Endothelial cell of umbilical vein (primary cell): Measurements from ENCODE around the gene CLSTN2. TPM values are rescaled to one million over a fixed set of nuclear protein-coding genes. Genes with fewer than 3 reads are reported as not detected.

ENCODE experiments used
- BruUV-seq: library from RNA; stranded (reverse); fragments of 400-500 nt; replicated peaks from 2 replicates; lab custom pipeline; 2021; lab: Mats Ljungman, UMichigan
- CTCF ChIA-PET: fragments of 300-600, 350-600 bp; sonication (Branson Sonifier 250); formaldehyde crosslinking; loops from one replicate; lab custom pipeline; 2021; ENCODE audit warnings: antibody characterized with exemption, inconsistent platforms; lab: Charles Lee
- POLR2A ChIA-PET: fragments of 300-600, 350-600 bp; sonication (Branson Sonifier 250); formaldehyde crosslinking; loops from one replicate; lab custom pipeline; 2021; ENCODE audit warnings: antibody characterized with exemption, inconsistent platforms; lab: Charles Lee
- DNase-seq: peaks from one replicate; pipeline ENCODE4 v3.0.0-alpha.2; 2011; ENCODE audit warnings: low read depth, low spot score
- FAIRE-seq: peaks from 2 replicates; lab custom pipeline; 2011; peaks lifted over from hg19 to GRCh38; lab: Jason Lieb, UNC
- H2AFZ ChIP-seq: 2 replicates; pipeline ENCODE4 v1.6.0; 2012; ENCODE audit warnings: low read depth, low read length, control low read depth, inconsistent platforms
- H3K27ac ChIP-seq: 2 replicates; pipeline ENCODE4 v1.5.1; 2011; ENCODE audit warnings: low read depth, mild to moderate bottlenecking, control low read depth, low read length, moderate library complexity; ENCODE audit not compliant: insufficient read depth
- H3K27me3 ChIP-seq, 2 experiments: 2 replicates each; pipeline versions ENCODE4 v1.6.0 to v1.6.1; 2011; ENCODE audit warnings: low read length in 2 of 2, mixed read lengths in 1 of 2; ENCODE audit not compliant: control insufficient read depth in 2 of 2, insufficient read depth in 2 of 2
- H3K36me3 ChIP-seq, 2 experiments: 2 replicates in 1 of 2; 3 replicates in 1 of 2; pipeline ENCODE4 v1.5.1; 2011; ENCODE audit warnings: low read length in 2 of 2, mild to moderate bottlenecking in 1 of 2, moderate library complexity in 1 of 2; ENCODE audit not compliant: control insufficient read depth in 2 of 2, insufficient read depth in 2 of 2; ENCODE audit errors: extremely low read depth in 1 of 2
- H3K4me1 ChIP-seq: 3 replicates; pipeline ENCODE4 v1.5.1; 2011; ENCODE audit warnings: mild to moderate bottlenecking, low read length; ENCODE audit not compliant: control insufficient read depth, insufficient read depth; ENCODE audit errors: extremely low read depth
- H3K4me2 ChIP-seq: 2 replicates; pipeline ENCODE4 v1.6.1; 2011; ENCODE audit warnings: low read length, control low read depth, mixed read lengths; ENCODE audit not compliant: insufficient read depth
- H3K4me3 ChIP-seq, 3 experiments: fragments of 200-600 bp in 1 of 3; sonication (generic), shearing (Covaris generic) in 1 of 3; replicated peaks in 1 of 3; 2 replicates each; pipeline ENCODE4 v1.5.1; 2011 to 2016; ENCODE audit warnings: control low read depth in 3 of 3, low read length in 3 of 3, mild to moderate bottlenecking in 2 of 3, inconsistent platforms in 1 of 3, low read depth in 1 of 3, moderate library complexity in 1 of 3; ENCODE audit not compliant: insufficient read depth in 1 of 3
- H3K79me2 ChIP-seq: 2 replicates; pipeline ENCODE4 v1.6.0; 2012; ENCODE audit warnings: low read length, inconsistent platforms; ENCODE audit not compliant: control insufficient read depth, insufficient read depth
- H3K9ac ChIP-seq: replicated peaks from 2 replicates; pipeline ENCODE3; 2011; ENCODE audit warnings: low read length, control low read depth; ENCODE audit not compliant: insufficient read depth; ENCODE audit errors: extremely low read depth
- H3K9me1 ChIP-seq: replicated peaks from 3 replicates; pipeline ENCODE4 v1.6.0; 2011; ENCODE audit warnings: mild to moderate bottlenecking, low read length; ENCODE audit not compliant: control insufficient read depth, insufficient read depth; ENCODE audit errors: extremely low read depth
- H3K9me3 ChIP-seq: replicated peaks from 2 replicates; pipeline ENCODE4 v1.5.1; 2012; ENCODE audit warnings: low read length, inconsistent platforms; ENCODE audit not compliant: control insufficient read depth, insufficient read depth
- H4K20me1 ChIP-seq: replicated peaks from 2 replicates; pipeline ENCODE3; 2011; ENCODE audit warnings: mild to moderate bottlenecking, low read length; ENCODE audit not compliant: control insufficient read depth, insufficient read depth; ENCODE audit errors: extremely low read depth
- EZH2 ChIP-seq: IDR thresholded peaks from 2 replicates; pipeline ENCODE4 v1.6.1; 2012; ENCODE audit warnings: borderline replicate concordance, low read depth, mild to moderate bottlenecking, moderate library complexity, low read length, inconsistent platforms; ENCODE audit not compliant: severe bottlenecking
- FOS ChIP-seq: IDR thresholded peaks from 2 replicates; pipeline ENCODE4 v1.6.1; 2011; ENCODE audit warnings: mild to moderate bottlenecking, low read length, moderate library complexity, borderline replicate concordance; ENCODE audit not compliant: insufficient read depth
- GATA2 ChIP-seq: IDR thresholded peaks from 2 replicates; pipeline ENCODE4 v1.7.0; 2011; ENCODE audit warnings: low read depth, mild to moderate bottlenecking, moderate library complexity, mixed read lengths, low read length; ENCODE audit not compliant: insufficient read length, insufficient read depth
- JUN ChIP-seq: IDR thresholded peaks from 2 replicates; pipeline ENCODE4 v1.6.1; 2011; ENCODE audit warnings: borderline replicate concordance, low read depth; ENCODE audit not compliant: insufficient read length, insufficient read depth
- MAX ChIP-seq: IDR thresholded peaks from 2 replicates; pipeline ENCODE4 v1.6.1; 2011; ENCODE audit not compliant: insufficient read depth, insufficient read length
- MYC ChIP-seq: IDR thresholded peaks from one replicate; pipeline ENCODE4 v1.6.1; 2011; ENCODE audit warnings: mild to moderate bottlenecking, low read depth, low read length
- POLR2A ChIP-seq: IDR thresholded peaks from 2 replicates; pipeline ENCODE4 v1.6.1; 2012; ENCODE audit warnings: low read depth, mild to moderate bottlenecking, control low read depth, low read length
- POLR2AphosphoS5 ChIP-seq: IDR thresholded peaks from 2 replicates; pipeline ENCODE4 v1.6.1; 2012; ENCODE audit warnings: low read depth, mild to moderate bottlenecking, control low read depth, low read length, moderate library complexity; ENCODE audit not compliant: insufficient read depth
- dilution Hi-C: fragments of 300-500 bp; cut with MboI; formaldehyde crosslinking; loops from one replicate; pipeline ENCODE4 v1.15.0; 2019; ENCODE audit warnings: low sequenced_read_pairs; ENCODE audit not compliant: extremely low pct_ligation_motif_present
- intact Hi-C: fragments of 100-400 bp; cut with micrococcal nuclease; formaldehyde crosslinking; loops from one replicate; pipeline ENCODE4 v1.10.0; 2022
- polyA plus RNA-seq, 4 experiments: library from polyadenylated mRNA; depleted of rRNA in 3 of 4; stranded (reverse) in 3 of 4; unstranded in 1 of 4; fragments of >200 nt; gene quantifications; 2 replicates each; pipeline versions ENCODE4 v1.2.1 to v1.2.3, GENCODE V29; 2011 to 2012; ENCODE audit warnings: missing spikeins in 1 of 4
- total RNA-seq: library from RNA; stranded (reverse); gene quantifications from 2 replicates; pipeline ENCODE4 v1.2.3, GENCODE V29; 2021
- TF ChIP-seq, protein P1 (sequence below), 2 donors: IDR thresholded peaks; 1 replicate in 1 of 2; 2 replicates in 1 of 2; pipeline ENCODE4 v1.5.1; 2011; ENCODE audit warnings: low read length in 2 of 2, mild to moderate bottlenecking in 2 of 2, moderate library complexity in 2 of 2, control low read depth in 1 of 2, inconsistent platforms in 1 of 2, low read depth in 1 of 2; ENCODE audit not compliant: insufficient read depth in 1 of 2; ENCODE audit errors: extremely low read depth in 1 of 2

The CLSTN2 gene
- total and polyA plus RNA-seq, 2 donors (not counting 3 experiments of a cell fraction or from before 2014, with no cell fraction given) = 0.26 to 0.38 TPM

DNA sequence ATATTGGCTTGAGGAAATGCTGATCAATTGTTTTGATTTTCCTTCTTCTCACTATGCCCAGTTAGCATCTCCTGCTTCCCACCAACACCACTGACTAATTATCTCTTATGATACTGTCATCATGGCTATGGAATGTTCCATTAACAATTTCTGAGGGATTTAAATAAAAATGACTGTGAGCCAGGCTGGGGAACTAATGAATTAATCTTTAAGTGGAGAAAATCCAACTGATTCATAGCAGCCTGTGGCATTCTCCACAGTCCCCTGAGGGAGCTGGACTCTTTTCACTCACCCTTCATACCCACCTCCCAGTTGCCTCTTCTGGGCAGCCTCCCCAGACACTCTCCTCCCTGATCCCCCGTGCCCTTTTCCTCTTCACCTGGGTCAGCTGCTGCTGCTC, 353.6 kb downstream of the CLSTN2 start:
- H3K4me1 ChIP-seq = no peaks in the 10 kb centered on the region
- POLR2A ChIA-PET = no interaction called here
- H2AFZ ChIP-seq = no peak overlapping the region
- FAIRE-seq (no peak), DNase-seq (no peak)
- dilution Hi-C loops = no loop called here
- no peaks in the 10 kb centered on the region for H3K79me2 ChIP-seq
- H3K9me3 ChIP-seq = no peaks in the 10 kb centered on the region
- intact Hi-C loops = no loop called here
- H3K27me3 ChIP-seq = no peaks in the 10 kb centered on the region
- BruUV-seq = no TSS peak
- no peaks in the 10 kb centered on the region for H4K20me1 ChIP-seq
- TF ChIP-seq, protein P1, sequence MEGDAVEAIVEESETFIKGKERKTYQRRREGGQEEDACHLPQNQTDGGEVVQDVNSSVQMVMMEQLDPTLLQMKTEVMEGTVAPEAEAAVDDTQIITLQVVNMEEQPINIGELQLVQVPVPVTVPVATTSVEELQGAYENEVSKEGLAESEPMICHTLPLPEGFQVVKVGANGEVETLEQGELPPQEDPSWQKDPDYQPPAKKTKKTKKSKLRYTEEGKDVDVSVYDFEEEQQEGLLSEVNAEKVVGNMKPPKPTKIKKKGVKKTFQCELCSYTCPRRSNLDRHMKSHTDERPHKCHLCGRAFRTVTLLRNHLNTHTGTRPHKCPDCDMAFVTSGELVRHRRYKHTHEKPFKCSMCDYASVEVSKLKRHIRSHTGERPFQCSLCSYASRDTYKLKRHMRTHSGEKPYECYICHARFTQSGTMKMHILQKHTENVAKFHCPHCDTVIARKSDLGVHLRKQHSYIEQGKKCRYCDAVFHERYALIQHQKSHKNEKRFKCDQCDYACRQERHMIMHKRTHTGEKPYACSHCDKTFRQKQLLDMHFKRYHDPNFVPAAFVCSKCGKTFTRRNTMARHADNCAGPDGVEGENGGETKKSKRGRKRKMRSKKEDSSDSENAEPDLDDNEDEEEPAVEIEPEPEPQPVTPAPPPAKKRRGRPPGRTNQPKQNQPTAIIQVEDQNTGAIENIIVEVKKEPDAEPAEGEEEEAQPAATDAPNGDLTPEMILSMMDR (IDR thresholded peaks at IDR 0.05; ENCODE audit: extremely low read depth in 1 of 2, insufficient read depth in 1 of 2, low read depth in 1 of 2, low read length in 2 of 2) = no peak
- TF ChIP-seq GATA2 (no peak), POLR2A (no peak), MYC (no peak), MAX (no peak), FOS (no peak), POLR2AphosphoS5 (no peak), EZH2 (no peak), JUN (no peak)
- no peak overlapping the region for H3K4me3 ChIP-seq
- CTCF ChIA-PET = no interaction called here
- H3K36me3 ChIP-seq = no peaks in the 10 kb centered on the region
- H3K9me1 ChIP-seq = no peaks in the 10 kb centered on the region
- H3K9ac ChIP-seq = no peak overlapping the region
- H3K27ac ChIP-seq = no peak overlapping the region
- H3K4me2 ChIP-seq = no peak overlapping the region
